HEK293 (cell line): ENCODE measurements around the gene NEB.
A peak's percentile ranks its signal among the peaks of the same experiment; 100 is the strongest.

Source experiments
- CTCF ChIA-PET: fragments of 350-600 bp; formaldehyde crosslinking; extraction: SDS; loops from one replicate; lab custom pipeline; 2021; ENCODE audit warnings: antibody characterized with exemption; lab: Yijun Ruan, JAX
- POLR2A ChIA-PET: fragments of 300-600 bp; formaldehyde crosslinking; extraction: SDS; loops from one replicate; lab custom pipeline; 2020; ENCODE audit warnings: antibody characterized with exemption, inconsistent platforms; lab: Yijun Ruan, JAX
- H3K27ac ChIP-seq: fragments of 200-500 bp; sonication (Bioruptor generic); 2 replicates; pipeline ENCODE4 v1.5.1; 2014; ENCODE audit warnings: low read depth, low read length, control low read depth, inconsistent platforms; ENCODE audit errors: extremely low read depth
- H3K36me3 ChIP-seq, 2 experiments: fragments of 200-500 bp in 1 of 2; sonication (Bioruptor generic) in 1 of 2; 1 replicate in 1 of 2; 2 replicates in 1 of 2; pipeline ENCODE4 v1.5.1; 2014 to 2017; ENCODE audit warnings: inconsistent platforms in 2 of 2, low read length in 2 of 2; ENCODE audit not compliant: control insufficient read depth in 2 of 2, insufficient read depth in 1 of 2
- H3K4me1 ChIP-seq: fragments of 200-500 bp; sonication (Bioruptor generic); 2 replicates; pipeline ENCODE4 v1.5.1; 2014; ENCODE audit warnings: mild to moderate bottlenecking, low read length, inconsistent platforms; ENCODE audit not compliant: control insufficient read depth, insufficient read depth
- H3K4me3 ChIP-seq: 2 replicates; pipeline ENCODE4 v1.5.1; 2011; ENCODE audit warnings: low read depth, mild to moderate bottlenecking, control low read depth, low read length, moderate library complexity
- H3K9me3 ChIP-seq: fragments of 200-500 bp; sonication (Bioruptor generic); 2 replicates; pipeline ENCODE4 v1.5.1; 2014; ENCODE audit warnings: low read depth, low read length, inconsistent platforms; ENCODE audit not compliant: control insufficient read depth, insufficient read depth
- BCL11B ChIP-seq: fragments of 450-650 bp; formaldehyde crosslinking; IDR thresholded peaks from 2 replicates; pipeline ENCODE4 v1.5.1; 2016; ENCODE audit warnings: low read depth, missing biosample characterization, missing genetic modification characterization
- BCL6B ChIP-seq: fragments of 450-650 bp; formaldehyde crosslinking; IDR thresholded peaks from 2 replicates; pipeline ENCODE4 v1.5.1; 2017; ENCODE audit warnings: missing biosample characterization, missing genetic modification characterization
- GFI1B ChIP-seq: fragments of 450-650 bp; formaldehyde crosslinking; IDR thresholded peaks from 2 replicates; pipeline ENCODE4 v1.5.1; 2016; ENCODE audit warnings: missing biosample characterization, missing genetic modification characterization
- ZBTB21 ChIP-seq: fragments of 450-650 bp; formaldehyde crosslinking; IDR thresholded peaks from 2 replicates; pipeline ENCODE4 v1.5.1; 2017; ENCODE audit warnings: missing biosample characterization, missing genetic modification characterization
- ZFP3 ChIP-seq: fragments of 450-650 bp; formaldehyde crosslinking; IDR thresholded peaks from 2 replicates; pipeline ENCODE4 v1.5.1; 2016; ENCODE audit warnings: low read depth, missing biosample characterization, missing genetic modification characterization
- ZIC2 ChIP-seq: fragments of 450-650 bp; formaldehyde crosslinking; IDR thresholded peaks from 2 replicates; pipeline ENCODE4 v1.5.1; 2016; ENCODE audit warnings: missing biosample characterization, missing genetic modification characterization
- ZNF132 ChIP-seq: fragments of 450-650 bp; formaldehyde crosslinking; IDR thresholded peaks from 2 replicates; pipeline ENCODE4 v1.5.1; 2017; ENCODE audit warnings: missing biosample characterization, missing genetic modification characterization, borderline replicate concordance
- ZNF19 ChIP-seq: fragments of 450-650 bp; formaldehyde crosslinking; IDR thresholded peaks from 2 replicates; pipeline ENCODE4; 2016; ENCODE audit warnings: missing biosample characterization, missing genetic modification characterization, low read depth
- ZNF202 ChIP-seq: fragments of 450-650 bp; formaldehyde crosslinking; IDR thresholded peaks from 2 replicates; pipeline ENCODE4 v1.5.1; 2016; ENCODE audit warnings: missing biosample characterization, missing genetic modification characterization, borderline replicate concordance
- ZNF211 ChIP-seq: fragments of 450-650 bp; formaldehyde crosslinking; IDR thresholded peaks from 2 replicates; pipeline ENCODE4 v1.5.1; 2016; ENCODE audit warnings: low read depth, missing biosample characterization, missing genetic modification characterization
- ZNF266 ChIP-seq: fragments of 450-650 bp; formaldehyde crosslinking; IDR thresholded peaks from 2 replicates; pipeline ENCODE4 v1.5.1; 2016; ENCODE audit warnings: missing biosample characterization, missing genetic modification characterization, low read depth
- ZNF311 ChIP-seq: fragments of 450-650 bp; formaldehyde crosslinking; IDR thresholded peaks from 2 replicates; pipeline ENCODE4 v1.5.1; 2017; ENCODE audit warnings: missing biosample characterization, missing genetic modification characterization, borderline replicate concordance
- ZNF561 ChIP-seq: fragments of 450-650 bp; IDR thresholded peaks from 2 replicates; pipeline ENCODE4 v1.5.1; 2018; ENCODE audit warnings: missing biosample characterization, missing genetic modification characterization, borderline replicate concordance
- ZNF580 ChIP-seq: fragments of 450-650 bp; formaldehyde crosslinking; IDR thresholded peaks from 2 replicates; pipeline ENCODE4 v1.5.1; 2016; ENCODE audit warnings: missing biosample characterization, missing genetic modification characterization
- ZNF600 ChIP-seq: fragments of 450-650 bp; formaldehyde crosslinking; IDR thresholded peaks from 2 replicates; pipeline ENCODE4 v1.5.1; 2016; ENCODE audit warnings: missing biosample characterization, missing genetic modification characterization
- ZNF624 ChIP-seq: fragments of 450-650 bp; formaldehyde crosslinking; IDR thresholded peaks from 2 replicates; pipeline ENCODE4 v1.5.1; 2017; ENCODE audit warnings: missing biosample characterization, missing genetic modification characterization
- ZNF664 ChIP-seq: fragments of 450-650 bp; formaldehyde crosslinking; IDR thresholded peaks from 2 replicates; pipeline ENCODE4 v1.5.1; 2016; ENCODE audit warnings: missing biosample characterization, missing genetic modification characterization
- TF ChIP-seq, protein P1 (sequence below): fragments of 450-650 bp; formaldehyde crosslinking; IDR thresholded peaks from 2 replicates; pipeline ENCODE4 v1.5.1; 2016; ENCODE audit warnings: missing biosample characterization, missing genetic modification characterization, low read depth
- TF ChIP-seq, protein P2 (sequence below): fragments of 450-650 bp; formaldehyde crosslinking; IDR thresholded peaks from 2 replicates; pipeline ENCODE4 v1.5.1; 2016; ENCODE audit warnings: missing biosample characterization, missing genetic modification characterization
- TF ChIP-seq, protein P3 (sequence below): fragments of 450-650 bp; formaldehyde crosslinking; IDR thresholded peaks from 2 replicates; pipeline ENCODE4 v1.5.1; 2016; ENCODE audit warnings: missing biosample characterization, missing genetic modification characterization

Gene NEB

DNA sequence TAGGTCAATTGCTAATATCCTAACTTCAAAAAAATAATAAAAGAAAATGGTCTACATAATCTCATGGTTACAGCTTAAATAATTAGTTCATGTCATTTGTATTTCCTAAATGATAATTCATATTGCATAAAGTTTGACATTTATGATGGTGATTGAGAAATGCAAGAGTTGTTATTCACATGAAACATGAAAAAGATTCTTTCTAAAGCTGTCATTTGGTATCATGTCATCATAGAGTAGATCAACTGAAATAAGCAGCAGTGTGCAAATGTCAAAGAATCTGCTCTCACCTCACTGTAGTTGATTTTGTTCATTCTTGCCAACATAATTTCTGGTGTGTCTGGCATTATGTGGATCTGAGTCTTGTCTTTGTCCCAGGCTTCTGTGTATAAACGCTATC lies 95.3 kb downstream of the NEB start (continued):
- no peak for TF ChIP-seq ZNF132
- TF ChIP-seq ZNF202 (tag by site-specific recombination) = no peak
- TF ChIP-seq ZIC2 = no peak
- TF ChIP-seq BCL6B (tag by site-specific recombination) = no peak

- POLR2A ChIA-PET = no interaction called here
- H3K9me3 ChIP-seq = no peaks in the 10 kb centered on the region
- TF ChIP-seq ZNF266 (tag by site-specific recombination) (no peak), ZIC2 (peak; percentile 63)
- TF ChIP-seq, all 188 proteins: peak for 1
- H3K36me3 ChIP-seq = no peaks in the 10 kb centered on the region
- H3K4me1 ChIP-seq = no peaks in the 10 kb centered on the region
- CTCF ChIA-PET = interaction anchor here (1.3 kb wide), 1 partner anchor 11 kb away, joined by 3 read pairs; no protein-coding TSS in a partner anchor
- H3K4me3 ChIP-seq = no peak overlapping the region
- no peak overlapping the region for H3K27ac ChIP-seq
Observed at GRCh38 chr2:151638191-151638933, 95.9 kb downstream of the NEB start.

DNA sequence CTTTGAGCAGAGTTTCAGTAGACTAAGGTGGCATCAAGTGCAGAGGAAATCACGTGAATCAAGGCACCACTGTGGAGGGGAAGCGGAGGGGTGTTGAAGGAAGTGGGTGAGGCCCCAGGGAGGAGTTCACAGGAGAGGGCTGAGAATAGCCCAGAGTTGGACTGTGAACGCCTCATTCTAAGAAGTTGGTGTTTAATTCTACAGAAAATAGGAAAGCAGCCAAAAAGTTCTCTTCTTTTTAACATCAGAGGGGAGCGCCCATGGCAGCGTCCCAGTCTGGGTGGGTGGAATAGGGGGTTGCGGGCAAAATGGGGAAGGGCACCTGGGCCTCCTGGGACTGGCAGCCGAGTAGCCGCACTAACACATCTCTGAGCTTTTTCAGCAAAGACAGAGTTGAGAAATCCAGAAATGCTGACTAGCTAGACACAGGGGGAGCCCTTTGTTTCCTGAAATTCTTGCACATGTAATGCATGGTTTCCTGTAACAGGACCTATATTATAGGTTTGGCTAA lies 97.0 kb downstream of the NEB start:
- ChIA-PET POLR2A (no interaction called here), CTCF (interaction anchor here (1.3 kb wide), 1 partner anchor 12 kb away, joined by 3 read pairs; no protein-coding TSS in a partner anchor)
- no peak overlapping the region for H3K4me3 ChIP-seq

More for the DNA sequence above, 97.0 kb downstream of the NEB start:
- H3K4me1 ChIP-seq = no peaks in the 10 kb centered on the region
- TF ChIP-seq ZNF561 = no peak
- no peak for TF ChIP-seq ZIC2
- no peak for TF ChIP-seq GFI1B (tag by site-specific recombination)
- TF ChIP-seq ZNF311 (tag by site-specific recombination) = no peak
- TF ChIP-seq ZNF580 = no peak
- TF ChIP-seq, protein P1, sequence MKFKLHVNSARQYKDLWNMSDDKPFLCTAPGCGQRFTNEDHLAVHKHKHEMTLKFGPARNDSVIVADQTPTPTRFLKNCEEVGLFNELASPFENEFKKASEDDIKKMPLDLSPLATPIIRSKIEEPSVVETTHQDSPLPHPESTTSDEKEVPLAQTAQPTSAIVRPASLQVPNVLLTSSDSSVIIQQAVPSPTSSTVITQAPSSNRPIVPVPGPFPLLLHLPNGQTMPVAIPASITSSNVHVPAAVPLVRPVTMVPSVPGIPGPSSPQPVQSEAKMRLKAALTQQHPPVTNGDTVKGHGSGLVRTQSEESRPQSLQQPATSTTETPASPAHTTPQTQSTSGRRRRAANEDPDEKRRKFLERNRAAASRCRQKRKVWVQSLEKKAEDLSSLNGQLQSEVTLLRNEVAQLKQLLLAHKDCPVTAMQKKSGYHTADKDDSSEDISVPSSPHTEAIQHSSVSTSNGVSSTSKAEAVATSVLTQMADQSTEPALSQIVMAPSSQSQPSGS (tag by site-specific recombination) = no peak
- TF ChIP-seq ZNF624 (tag by site-specific recombination) = no peak
- TF ChIP-seq, protein P2, sequence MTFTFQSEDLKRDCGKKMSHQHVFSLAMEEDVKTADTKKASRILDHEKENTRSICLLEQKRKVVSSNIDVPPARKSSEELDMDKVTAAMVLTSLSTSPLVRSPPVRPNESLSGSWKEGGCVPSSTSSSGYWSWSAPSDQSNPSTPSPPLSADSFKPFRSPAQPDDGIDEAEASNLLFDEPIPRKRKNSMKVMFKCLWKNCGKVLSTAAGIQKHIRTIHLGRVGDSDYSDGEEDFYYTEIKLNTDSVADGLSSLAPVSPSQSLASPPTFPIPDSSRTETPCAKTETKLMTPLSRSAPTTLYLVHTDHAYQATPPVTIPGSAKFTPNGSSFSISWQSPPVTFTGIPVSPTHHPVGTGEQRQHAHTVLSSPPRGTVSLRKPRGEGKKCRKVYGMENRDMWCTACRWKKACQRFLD = no peak
- TF ChIP-seq ZBTB21 (tag by site-specific recombination) = no peak
- no peak for TF ChIP-seq ZNF600
- no peak for TF ChIP-seq ZNF664 (tag by site-specific recombination)
- no peak for TF ChIP-seq BCL11B (tag by site-specific recombination)
- no peak for TF ChIP-seq ZNF19 (tag by site-specific recombination)
- TF ChIP-seq, protein P3, sequence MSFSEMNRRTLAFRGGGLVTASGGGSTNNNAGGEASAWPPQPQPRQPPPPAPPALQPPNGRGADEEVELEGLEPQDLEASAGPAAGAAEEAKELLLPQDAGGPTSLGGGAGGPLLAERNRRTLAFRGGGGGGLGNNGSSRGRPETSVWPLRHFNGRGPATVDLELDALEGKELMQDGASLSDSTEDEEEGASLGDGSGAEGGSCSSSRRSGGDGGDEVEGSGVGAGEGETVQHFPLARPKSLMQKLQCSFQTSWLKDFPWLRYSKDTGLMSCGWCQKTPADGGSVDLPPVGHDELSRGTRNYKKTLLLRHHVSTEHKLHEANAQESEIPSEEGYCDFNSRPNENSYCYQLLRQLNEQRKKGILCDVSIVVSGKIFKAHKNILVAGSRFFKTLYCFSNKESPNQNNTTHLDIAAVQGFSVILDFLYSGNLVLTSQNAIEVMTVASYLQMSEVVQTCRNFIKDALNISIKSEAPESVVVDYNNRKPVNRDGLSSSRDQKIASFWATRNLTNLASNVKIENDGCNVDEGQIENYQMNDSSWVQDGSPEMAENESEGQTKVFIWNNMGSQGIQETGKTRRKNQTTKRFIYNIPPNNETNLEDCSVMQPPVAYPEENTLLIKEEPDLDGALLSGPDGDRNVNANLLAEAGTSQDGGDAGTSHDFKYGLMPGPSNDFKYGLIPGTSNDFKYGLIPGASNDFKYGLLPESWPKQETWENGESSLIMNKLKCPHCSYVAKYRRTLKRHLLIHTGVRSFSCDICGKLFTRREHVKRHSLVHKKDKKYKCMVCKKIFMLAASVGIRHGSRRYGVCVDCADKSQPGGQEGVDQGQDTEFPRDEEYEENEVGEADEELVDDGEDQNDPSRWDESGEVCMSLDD (tag by site-specific recombination) = no peak
- TF ChIP-seq ZNF211 (tag by site-specific recombination) = no peak
- TF ChIP-seq ZFP3 = no peak
- no peak overlapping the region for H3K27ac ChIP-seq
- no peaks in the 10 kb centered on the region for H3K9me3 ChIP-seq
- no peaks in the 10 kb centered on the region for H3K36me3 ChIP-seq
